Left lobe of liver (tissue), 2 donors: ENCODE data around the gene TRPV4. TPM values are rescaled to one million over a fixed set of nuclear protein-coding genes. Genes with fewer than 3 reads are reported as not detected.

Source experiments
- ATAC-seq: fragments of 200-7000 bp; cut with Tn5 transposase; one replicate; pipeline ENCODE4 v1.9.1; 2020; ENCODE audit warnings: mild to moderate bottlenecking, moderate library complexity
- DNase-seq: peaks from one replicate; pipeline ENCODE4 v3.0.0-alpha.2; 2020; ENCODE audit warnings: low spot score
- total RNA-seq: library from RNA; stranded (reverse); gene quantifications from one replicate; pipeline ENCODE4 v1.2.1, GENCODE V29; 2021
- donor health status: DM: no; HTN: no; CAD: no; lungs with moderate emphysema.
- donor health status: DM: no; HTN: yes; CAD: no.

TRPV4 gene
- total RNA-seq, 1 donor from 2014 or later, result 6.7 TPM

DNA sequence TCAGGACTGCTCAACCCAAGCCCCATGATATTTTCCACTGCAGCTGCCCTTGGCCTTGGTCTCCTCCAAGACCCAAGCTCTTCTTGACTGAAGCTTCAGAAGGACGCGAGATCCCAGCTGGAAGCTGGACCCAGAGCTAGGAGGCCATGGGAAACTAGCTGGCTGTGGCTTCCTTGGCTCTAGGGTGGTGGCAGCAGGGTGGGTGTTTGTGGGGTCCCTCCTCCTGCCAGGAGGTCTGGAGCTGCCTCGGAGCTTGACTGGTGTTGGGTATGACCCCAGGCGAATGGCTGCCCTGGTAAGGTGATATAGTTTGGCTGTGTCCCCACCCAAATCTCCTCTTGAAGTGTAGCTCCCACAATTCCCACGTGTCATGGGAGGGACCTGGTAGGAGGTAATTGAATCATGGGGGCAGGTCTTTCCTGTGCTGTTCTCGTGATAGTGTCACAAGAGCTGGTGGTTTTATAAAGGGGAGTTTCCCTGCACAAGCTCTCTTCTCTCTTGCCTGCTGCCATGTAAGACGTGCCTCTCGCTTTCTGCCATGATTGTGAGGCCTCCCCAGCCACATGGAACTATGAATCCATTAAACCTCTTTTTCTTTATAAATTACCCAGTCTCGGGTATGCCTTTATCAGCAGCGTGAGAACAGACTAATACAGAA lies 51.4 kb downstream of the TRPV4 start:
- DNase-seq (no peak), ATAC-seq (no peak)

GRCh38 chr12:109779382-109779781 lies 53.8 kb downstream of the TRPV4 start:
- ATAC-seq (no peak), DNase-seq (no peak)

DNA sequence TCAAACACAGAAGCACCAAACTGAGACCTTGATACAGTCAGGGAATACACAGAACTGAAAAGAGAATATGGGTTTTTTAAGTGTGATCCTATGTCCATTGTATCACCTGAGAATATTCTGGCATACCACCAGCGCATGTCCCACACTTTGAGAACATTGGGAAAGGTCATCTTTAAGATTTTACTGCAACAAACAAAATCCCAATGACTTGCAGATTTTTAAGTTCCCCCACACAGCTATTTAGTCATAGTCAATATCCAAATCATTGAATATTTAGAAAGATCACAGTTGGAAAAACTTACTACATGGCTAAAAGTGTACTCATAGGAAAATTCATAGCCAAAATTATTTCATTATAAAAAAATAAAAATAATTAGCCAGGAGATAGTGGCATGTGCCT lies 54.5 kb downstream of the TRPV4 start:
- ATAC-seq, result no peak
- DNase-seq, result no peak

GRCh38 chr12:109777544-109777943 lies 55.7 kb downstream of the TRPV4 start:
- ATAC-seq, result no peak
- DNase-seq, result no peak

- ATAC-seq, result no peak
- no peak for DNase-seq
Measured at GRCh38 chr12:109776624-109777023, 56.6 kb downstream of the TRPV4 start.

DNA sequence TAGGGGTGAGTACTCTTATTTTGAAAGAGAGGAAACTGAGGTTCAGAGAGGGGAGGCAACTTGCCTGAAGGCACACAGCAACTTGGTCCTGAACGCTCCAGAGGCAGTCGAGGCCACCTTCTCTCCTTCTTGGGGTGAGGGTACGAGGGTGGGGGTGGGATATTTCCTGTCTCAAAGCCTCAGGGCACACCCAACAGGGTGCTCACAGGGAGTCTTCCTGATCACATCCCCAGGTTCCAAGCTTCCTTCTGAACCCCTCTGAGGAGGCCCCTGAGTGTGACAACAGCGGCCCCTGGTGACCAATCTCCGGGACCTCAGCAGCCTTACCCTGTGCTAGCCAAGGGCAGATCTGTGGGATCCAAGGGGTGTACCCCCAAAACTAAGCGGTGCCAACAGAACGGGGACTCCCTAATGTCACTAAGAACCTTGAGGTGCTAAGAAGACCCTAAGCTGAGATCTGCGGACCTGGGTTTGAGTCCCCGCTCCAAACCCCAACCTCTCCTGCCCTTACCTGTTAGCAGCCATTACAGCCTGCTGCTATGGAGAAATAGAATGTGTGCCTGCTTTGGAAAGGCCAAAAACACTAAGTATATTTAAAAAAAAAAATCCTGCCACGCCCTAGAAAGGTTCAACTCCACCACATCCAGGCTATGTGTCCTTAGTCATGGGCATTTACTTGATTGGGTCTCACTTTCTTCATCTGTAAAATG lies 57.9 kb downstream of the TRPV4 start:
- DNase-seq, result peak; percentile 76
- ATAC-seq, result peak; percentile 78

DNA sequence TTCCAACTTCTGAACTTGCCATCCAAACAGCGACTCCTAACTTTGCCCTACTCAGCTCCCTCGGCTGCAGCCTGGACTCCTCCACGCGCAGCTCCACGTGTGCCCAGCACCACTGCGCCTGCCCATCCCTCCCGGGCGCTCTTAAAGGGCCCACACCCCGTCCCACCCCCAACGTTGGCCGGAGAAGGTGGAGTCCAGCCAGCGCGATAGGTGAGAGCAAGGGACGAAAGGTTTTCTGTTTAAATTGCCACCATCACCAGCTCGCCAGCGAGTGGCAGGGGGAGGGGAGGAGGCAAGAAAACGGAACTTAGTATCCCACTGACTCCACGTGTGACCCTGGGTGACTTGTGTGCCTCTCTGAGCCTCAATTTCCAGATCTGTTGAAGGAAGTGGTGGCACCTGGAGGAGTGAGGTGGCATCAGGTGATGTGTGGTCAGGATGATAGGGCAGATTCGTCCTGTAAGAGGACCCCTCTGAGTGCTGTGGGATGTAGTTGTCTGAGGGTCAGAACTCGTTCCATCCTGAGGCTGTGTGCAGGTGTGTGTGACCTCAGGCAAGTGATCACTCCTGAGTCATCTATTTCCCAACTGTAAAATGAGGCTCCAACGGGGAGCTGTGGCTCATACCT lies 59.7 kb downstream of the TRPV4 start:
- DNase-seq (peak; percentile 72), ATAC-seq (peak; percentile 87)

DNA sequence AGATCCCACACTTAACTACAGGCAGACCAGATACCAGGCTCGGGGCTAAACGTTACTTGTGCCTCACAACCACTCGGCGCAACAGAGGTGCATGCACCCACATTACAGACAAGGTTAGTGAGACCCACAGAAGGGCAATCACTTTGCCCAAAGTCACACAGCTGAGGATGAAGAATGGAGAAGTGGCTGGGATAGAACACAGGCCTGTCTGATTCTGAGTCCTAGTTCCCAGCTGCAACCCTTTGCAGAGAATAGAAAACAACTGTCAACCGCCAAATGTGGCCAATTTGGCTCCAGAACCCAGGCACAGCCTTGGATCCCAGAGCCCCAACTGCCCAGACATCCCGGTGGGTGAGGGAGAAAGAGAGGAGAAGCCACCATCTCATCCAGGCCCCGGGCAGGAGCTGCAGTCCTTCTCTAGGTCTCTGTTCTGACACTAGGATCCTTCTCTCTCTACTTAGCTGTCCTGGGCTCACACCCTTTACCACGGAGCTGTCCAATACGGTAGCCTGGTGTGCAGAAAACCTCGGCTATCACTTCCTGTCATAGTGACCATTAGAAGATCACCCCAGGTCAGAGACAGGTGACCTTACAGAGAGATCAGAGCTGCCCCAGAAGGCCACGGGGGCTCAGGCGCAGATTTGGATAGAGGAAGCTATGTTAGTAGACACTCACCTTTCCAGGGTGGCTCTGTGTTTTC lies 60.4 kb downstream of the TRPV4 start:
- DNase-seq (no peak), ATAC-seq (peak; percentile 52)

DNA sequence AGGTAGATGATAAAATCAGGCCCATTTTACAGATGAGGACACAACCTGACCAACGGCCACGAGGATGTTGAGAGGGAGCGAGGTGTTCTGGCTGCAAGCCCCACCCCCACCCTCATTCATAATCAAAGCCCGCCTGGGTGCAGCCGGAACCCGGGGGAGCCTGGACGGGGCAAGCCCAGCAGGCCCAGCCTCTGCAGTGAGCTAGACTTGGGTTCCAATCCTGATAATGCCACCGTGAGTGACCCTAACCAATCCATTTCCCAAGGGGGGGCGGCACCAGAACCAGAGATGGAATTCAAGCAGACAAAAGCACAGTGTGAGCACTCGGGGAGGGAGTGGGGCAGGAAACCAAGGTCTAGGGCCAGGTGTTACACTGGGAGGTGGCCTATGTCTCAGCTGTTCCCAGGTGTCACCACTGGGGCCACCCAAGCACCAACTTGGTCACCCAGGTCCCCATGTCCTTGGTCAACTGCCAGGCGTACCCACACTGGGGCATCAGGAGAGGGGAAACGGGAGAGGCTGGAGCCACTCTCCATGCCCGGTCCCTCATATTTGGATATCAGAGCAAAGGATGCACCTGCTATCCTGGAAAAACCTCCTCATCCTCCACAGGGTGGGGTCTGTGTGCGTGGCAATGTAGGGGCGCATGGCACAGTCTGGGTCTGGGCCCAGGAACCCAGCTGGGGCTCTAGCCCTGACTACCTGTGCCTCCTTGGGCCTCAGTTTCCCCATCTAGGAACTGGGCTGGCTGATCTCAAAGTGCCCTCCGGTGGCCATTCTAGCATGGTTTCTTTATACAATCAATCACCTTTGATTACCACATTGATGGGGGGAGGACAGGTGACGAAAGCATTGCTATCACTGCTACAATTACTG lies 61.2 kb downstream of the TRPV4 start:
- ATAC-seq (no peak), DNase-seq (peak; percentile 38)

DNA sequence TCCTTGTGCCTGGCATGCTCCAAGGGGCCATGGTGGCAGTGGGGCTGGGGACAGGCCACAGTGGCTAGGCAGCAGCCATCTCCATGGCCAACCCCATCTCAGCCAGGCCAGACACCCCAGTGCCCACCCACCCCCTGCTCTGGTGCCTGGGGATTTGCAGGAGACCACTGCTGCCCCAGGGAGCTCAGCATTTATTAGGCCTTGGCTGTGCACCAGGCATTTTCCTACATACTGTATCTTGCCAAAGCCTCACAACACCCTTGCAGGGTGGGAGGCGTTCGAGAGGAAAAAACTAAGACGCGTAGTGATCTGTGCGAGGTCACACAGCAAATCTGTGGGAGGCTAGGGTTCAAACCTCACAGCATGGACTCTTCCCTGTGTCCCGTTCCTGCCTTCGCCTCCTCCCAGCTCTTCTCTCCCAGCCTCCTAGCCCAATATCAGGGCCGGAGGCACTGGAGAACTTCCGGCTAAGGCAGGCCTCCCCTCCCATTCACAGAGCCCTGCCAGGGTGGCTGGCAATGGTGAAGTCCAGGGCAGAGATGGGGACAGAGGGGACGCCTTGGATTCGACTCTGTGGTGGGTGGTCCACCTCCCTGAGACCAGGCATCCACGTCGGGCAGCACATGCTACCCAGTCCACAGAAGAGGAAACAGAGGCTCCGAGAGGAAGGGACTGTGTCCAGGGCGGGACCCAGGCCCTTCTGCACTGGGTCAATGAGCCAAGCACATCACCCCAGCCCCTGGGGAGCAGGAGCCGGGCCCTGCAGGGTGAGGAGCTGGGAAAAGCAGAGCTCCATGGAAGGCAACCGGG lies 62.1 kb downstream of the TRPV4 start:
- DNase-seq, result peak; percentile 34
- no peak for ATAC-seq

DNA sequence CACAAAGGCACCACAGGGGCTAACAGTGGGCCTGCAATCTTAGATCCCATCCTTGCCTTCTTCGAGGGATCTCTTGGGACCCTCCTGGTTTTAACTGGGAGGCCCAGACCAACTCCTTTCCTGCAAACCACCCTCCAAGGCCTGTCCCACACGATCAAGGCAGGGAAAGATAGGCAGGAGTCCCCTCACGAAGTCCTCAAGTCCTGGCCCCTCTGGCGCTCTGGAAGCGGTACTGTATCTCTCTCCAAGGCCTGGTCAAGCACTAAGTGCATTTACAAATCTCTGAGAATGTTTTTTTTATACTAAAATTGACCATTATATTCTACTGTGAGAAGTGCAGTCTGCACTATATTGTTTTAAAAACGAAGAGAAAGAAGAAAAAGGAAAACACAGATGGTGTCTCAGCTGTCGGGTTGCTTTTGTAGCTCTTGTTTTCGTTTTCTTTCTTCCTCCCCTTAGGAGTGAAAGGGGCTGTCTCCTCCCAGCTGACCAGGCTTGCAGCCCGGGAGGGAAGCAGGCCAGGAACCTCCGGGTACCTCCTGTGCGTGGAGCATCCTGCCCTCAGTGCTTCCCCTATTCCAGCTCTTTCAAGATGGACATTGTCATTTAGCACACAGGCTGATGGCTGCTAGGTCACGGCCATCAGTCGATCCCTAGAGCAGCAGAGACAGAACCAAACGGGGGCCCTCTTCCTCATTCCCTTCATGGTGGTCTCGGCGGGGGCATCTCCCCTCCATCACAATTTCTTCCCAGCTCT lies 62.9 kb downstream of the TRPV4 start:
- no peak for ATAC-seq

GRCh38 chr12:109768901-109769670 lies 64.1 kb downstream of the TRPV4 start:
- DNase-seq (peak; percentile 40), ATAC-seq (no peak)

More for the DNA sequence above, 62.9 kb downstream of the TRPV4 start:
- DNase-seq, result peak; percentile 16

DNA sequence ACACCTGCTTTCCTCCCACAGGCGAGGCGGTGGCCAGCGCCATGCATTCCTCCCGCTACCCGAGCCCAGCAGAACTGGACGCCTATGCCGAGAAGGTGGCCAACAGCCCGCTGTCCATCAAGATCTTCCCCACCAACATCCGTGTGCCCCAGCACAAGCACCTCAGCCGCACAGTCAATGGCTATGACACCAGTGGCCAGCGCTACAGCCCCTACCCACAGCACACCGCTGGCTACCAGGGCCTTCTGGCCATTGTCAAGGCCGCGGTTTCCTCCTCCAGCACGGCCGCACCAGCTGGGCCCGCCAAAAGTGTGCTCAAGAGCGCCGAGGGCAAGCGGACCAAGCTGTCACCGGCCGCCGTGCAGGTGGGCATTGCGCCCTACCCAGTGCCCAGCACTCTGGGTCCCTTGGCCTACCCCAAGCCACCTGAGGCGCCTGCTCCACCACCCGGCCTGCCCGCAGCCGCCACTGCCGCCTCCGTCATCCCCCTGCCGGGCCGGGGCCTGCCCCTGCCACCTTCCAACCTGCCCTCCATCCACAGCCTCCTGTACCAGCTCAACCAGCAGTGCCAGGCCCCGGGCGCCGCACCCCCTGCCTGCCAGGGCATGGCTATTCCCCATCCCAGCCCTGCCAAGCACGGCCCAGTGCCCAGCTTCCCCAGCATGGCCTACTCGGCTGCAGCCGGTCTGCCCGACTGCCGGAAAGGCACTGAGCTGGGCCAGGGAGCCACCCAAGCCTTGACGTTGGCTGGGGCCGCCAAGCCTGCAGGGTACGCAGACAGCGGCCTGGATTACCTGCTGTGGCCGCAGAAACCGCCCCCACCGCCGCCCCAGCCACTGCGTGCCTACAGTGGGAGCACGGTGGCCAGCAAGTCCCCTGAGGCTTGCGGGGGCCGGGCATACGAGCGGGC lies 65.0 kb downstream of the TRPV4 start:
- DNase-seq, result peak; percentile 37
- no peak for ATAC-seq

- DNase-seq, result no peak
- no peak for ATAC-seq
Measured at GRCh38 chr12:109767456-109767855, 65.7 kb downstream of the TRPV4 start.

GRCh38 chr12:109766251-109766778 lies 66.9 kb downstream of the TRPV4 start:
- ATAC-seq (no peak), DNase-seq (peak; percentile 28)

GRCh38 chr12:109765446-109765810 lies 67.8 kb downstream of the TRPV4 start:
- ATAC-seq (no peak), DNase-seq (peak; percentile 12)
